GM12878 (cell line): ENCODE results near the gene SLC25A11. TPM values are rescaled to one million over a fixed set of nuclear protein-coding genes. Genes with fewer than 3 reads are reported as not detected.

Experiments used
- BACH1 ChIP-seq: fragments of 450-650 bp; IDR thresholded peaks from 2 replicates; pipeline ENCODE4 v1.6.1; 2017; ENCODE audit warnings: mild to moderate bottlenecking, borderline replicate concordance
- E2F8 ChIP-seq: fragments of 450-650 bp; IDR thresholded peaks from 2 replicates; pipeline ENCODE4 v1.6.1; 2018; ENCODE audit warnings: mild to moderate bottlenecking, low read depth, moderate library complexity; ENCODE audit not compliant: partially characterized antibody
- HDGF ChIP-seq: fragments of 450-650 bp; IDR thresholded peaks from 2 replicates; pipeline ENCODE4 v1.6.1; 2016; ENCODE audit warnings: antibody characterized with exemption
- NBN ChIP-seq: fragments of 450-650 bp; IDR thresholded peaks from 2 replicates; pipeline ENCODE4 v1.6.1; 2016
- NR2C2 ChIP-seq: IDR thresholded peaks from 2 replicates; pipeline ENCODE4 v1.6.1; 2011; ENCODE audit warnings: borderline replicate concordance, low read depth; ENCODE audit not compliant: control insufficient read depth, insufficient read length
- SP1 ChIP-seq: IDR thresholded peaks from one replicate; pipeline ENCODE4 v1.6.1; 2011; ENCODE audit warnings: low read depth, low read length
- polyA plus RNA-seq, 11 experiments: library from polyadenylated mRNA; depleted of rRNA in 4 of 11; unstranded in 6 of 11; stranded (reverse) in 5 of 11; fragments of >200 nt; fragmentation: Nextera tagmentation in 4 of 11; fragmentation: Illumina TruSeq in 1 of 11; extraction: Ambion mirVana in 4 of 11; extraction: Trizol in 1 of 11; gene quantifications; 1 replicate in 1 of 11; 2 replicates in 10 of 11; pipeline versions ENCODE4 v1.2.1 to v1.2.3, GENCODE V29; 2011 to 2016; ENCODE audit warnings: inconsistent platforms in 2 of 11, missing spikeins in 2 of 11, low read depth in 1 of 11
- total RNA-seq, 4 experiments: library from RNA; depleted of rRNA in 3 of 4; stranded (reverse); fragments of >200 nt in 3 of 4; fragmentation: Illumina TruSeq in 1 of 4; extraction: Trizol in 1 of 4; gene quantifications; 2 replicates each; pipeline versions ENCODE4 v1.2.1 to v1.2.3, GENCODE V29; 2013 to 2021
- TF ChIP-seq, protein P1 (sequence below): fragments of 450-650 bp; IDR thresholded peaks from 2 replicates; pipeline ENCODE4 v1.6.1; 2016; ENCODE audit warnings: mild to moderate bottlenecking, moderate library complexity, borderline replicate concordance

SLC25A11 gene
- total and polyA plus RNA-seq, 10 of the 15 experiments (the other 5 are each of a cell fraction or from before 2014, with no cell fraction given): 5.8 to 142 (median 65.0) TPM

DNA sequence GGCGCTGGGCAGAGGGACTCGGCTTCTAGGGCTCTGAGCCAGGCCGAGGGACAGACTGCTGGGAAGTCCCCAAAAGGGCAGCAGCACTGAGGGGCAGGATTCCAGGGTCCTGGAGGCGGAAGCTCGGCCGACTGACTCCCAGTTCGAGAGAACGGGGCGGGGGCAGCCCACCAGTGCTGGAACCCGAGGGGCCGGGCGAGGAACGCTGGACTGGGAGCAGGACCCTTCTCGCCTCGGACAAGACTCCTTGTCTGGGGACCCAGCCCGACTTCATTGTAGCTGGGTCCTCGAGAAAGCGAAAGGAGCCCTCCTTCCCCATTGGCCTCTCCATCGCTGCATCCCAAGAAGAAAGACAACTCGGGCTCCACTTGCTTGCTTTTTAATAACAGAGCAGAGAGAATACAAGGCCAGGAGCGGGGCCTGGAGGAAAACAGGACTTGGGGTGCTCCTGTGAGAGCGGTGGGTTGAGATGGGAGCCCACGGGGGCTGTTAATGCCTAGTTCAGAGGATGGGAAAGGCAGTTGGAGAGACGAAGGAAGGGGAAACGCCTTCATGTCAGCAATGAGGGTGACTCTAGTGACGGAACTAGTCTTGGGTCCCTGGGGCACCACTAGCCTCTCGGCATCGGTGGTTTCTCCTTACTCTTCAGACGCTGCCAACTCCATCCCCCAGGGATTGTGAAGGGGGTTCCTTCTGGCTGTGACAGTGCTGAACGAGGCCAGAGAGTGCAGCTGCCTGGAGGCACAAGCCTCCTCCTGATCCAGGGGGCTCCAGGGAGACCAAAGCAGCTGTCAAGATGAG, 48.1 kb upstream of the SLC25A11 start (continued):
- TF ChIP-seq NBN (0 out of 2 replicates have a peak, but pooled peaks have one; percentile 15), BACH1 (no peak), NR2C2 (no peak), HDGF (peak; percentile 47; the same call in 1 of the 2 replicates), E2F8 (no peak), SP1 (no peak)
- TF ChIP-seq, protein P1, sequence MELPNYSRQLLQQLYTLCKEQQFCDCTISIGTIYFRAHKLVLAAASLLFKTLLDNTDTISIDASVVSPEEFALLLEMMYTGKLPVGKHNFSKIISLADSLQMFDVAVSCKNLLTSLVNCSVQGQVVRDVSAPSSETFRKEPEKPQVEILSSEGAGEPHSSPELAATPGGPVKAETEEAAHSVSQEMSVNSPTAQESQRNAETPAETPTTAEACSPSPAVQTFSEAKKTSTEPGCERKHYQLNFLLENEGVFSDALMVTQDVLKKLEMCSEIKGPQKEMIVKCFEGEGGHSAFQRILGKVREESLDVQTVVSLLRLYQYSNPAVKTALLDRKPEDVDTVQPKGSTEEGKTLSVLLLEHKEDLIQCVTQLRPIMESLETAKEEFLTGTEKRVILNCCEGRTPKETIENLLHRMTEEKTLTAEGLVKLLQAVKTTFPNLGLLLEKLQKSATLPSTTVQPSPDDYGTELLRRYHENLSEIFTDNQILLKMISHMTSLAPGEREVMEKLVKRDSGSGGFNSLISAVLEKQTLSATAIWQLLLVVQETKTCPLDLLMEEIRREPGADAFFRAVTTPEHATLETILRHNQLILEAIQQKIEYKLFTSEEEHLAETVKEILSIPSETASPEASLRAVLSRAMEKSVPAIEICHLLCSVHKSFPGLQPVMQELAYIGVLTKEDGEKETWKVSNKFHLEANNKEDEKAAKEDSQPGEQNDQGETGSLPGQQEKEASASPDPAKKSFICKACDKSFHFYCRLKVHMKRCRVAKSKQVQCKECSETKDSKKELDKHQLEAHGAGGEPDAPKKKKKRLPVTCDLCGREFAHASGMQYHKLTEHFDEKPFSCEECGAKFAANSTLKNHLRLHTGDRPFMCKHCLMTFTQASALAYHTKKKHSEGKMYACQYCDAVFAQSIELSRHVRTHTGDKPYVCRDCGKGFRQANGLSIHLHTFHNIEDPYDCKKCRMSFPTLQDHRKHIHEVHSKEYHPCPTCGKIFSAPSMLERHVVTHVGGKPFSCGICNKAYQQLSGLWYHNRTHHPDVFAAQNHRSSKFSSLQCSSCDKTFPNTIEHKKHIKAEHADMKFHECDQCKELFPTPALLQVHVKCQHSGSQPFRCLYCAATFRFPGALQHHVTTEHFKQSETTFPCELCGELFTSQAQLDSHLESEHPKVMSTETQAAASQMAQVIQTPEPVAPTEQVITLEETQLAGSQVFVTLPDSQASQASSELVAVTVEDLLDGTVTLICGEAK: peak; percentile 17; the same call in 1 of the 2 replicates
